H1 (cell line): ENCODE data around the gene THEMIS. TPM values are rescaled to one million over a fixed set of nuclear protein-coding genes. Genes with fewer than 3 reads are reported as not detected.

ENCODE experiments used
- CTCF ChIA-PET: fragments of 300-600 bp; sonication (Branson Sonifier 250); formaldehyde crosslinking; loops from one replicate; lab custom pipeline; 2021; ENCODE audit not compliant: partially characterized antibody; lab: Charles Lee
- POLR2A ChIA-PET: fragments of 300-600 bp; sonication (Branson Sonifier 250); formaldehyde crosslinking; loops from one replicate; lab custom pipeline; 2021; ENCODE audit warnings: inconsistent platforms; ENCODE audit not compliant: partially characterized antibody; lab: Charles Lee
- DNase-seq, 2 experiments: peaks; one replicate each; pipeline versions ENCODE4 v3.0.0 to v3.0.0-alpha.2; 2010 to 2022; ENCODE audit warnings: low spot score in 2 of 2, low read depth in 1 of 2, mixed read lengths in 1 of 2
- FAIRE-seq: peaks from 2 replicates; lab custom pipeline; 2011; peaks lifted over from hg19 to GRCh38; lab: Jason Lieb, UNC
- H2AFZ ChIP-seq: 2 replicates; pipeline ENCODE4 v1.8.1; 2012; ENCODE audit warnings: low read length, inconsistent platforms
- H2AK5ac ChIP-seq: 2 replicates; pipeline ENCODE4 v1.6.1; 2013; ENCODE audit warnings: low read depth, low read length
- H2BK120ac ChIP-seq: replicated peaks from 2 replicates; pipeline ENCODE3; 2013; ENCODE audit warnings: low read depth, low read length, inconsistent platforms
- H2BK12ac ChIP-seq: 2 replicates; pipeline ENCODE4 v1.6.1; 2013; ENCODE audit warnings: low read depth, low read length
- H2BK15ac ChIP-seq: 2 replicates; pipeline ENCODE4 v1.6.1; 2013; ENCODE audit warnings: low read length
- H2BK20ac ChIP-seq: 2 replicates; pipeline ENCODE4 v1.6.1; 2013; ENCODE audit warnings: low read length
- H2BK5ac ChIP-seq: 2 replicates; pipeline ENCODE4 v1.6.1; 2013; ENCODE audit warnings: low read depth, low read length
- H3K14ac ChIP-seq: 2 replicates; pipeline ENCODE4 v1.6.1; 2013; ENCODE audit warnings: inconsistent platforms; ENCODE audit not compliant: insufficient read length
- H3K18ac ChIP-seq: 2 replicates; pipeline ENCODE4 v1.6.1; 2013; ENCODE audit warnings: low read length; ENCODE audit errors: extremely low read depth
- H3K23ac ChIP-seq: 2 replicates; pipeline ENCODE4 v1.6.1; 2013; ENCODE audit warnings: inconsistent platforms; ENCODE audit not compliant: insufficient read length
- H3K23me2 ChIP-seq: 2 replicates; pipeline ENCODE4 v1.6.1; 2013; ENCODE audit warnings: low read depth, low read length
- H3K27ac ChIP-seq: 2 replicates; pipeline ENCODE4 v1.6.1; 2011; ENCODE audit warnings: low read depth, low read length, inconsistent platforms
- H3K27me3 ChIP-seq, 4 experiments: replicated peaks in 1 of 4; 1 replicate in 1 of 4; 2 replicates in 3 of 4; pipeline versions ENCODE4 v1.6.1 to v1.8.1; 2011 to 2013; ENCODE audit warnings: low read length in 3 of 4, mild to moderate bottlenecking in 3 of 4, inconsistent platforms in 2 of 4, mixed read lengths in 2 of 4, moderate library complexity in 1 of 4; ENCODE audit not compliant: control insufficient read depth in 3 of 4, insufficient read depth in 3 of 4; ENCODE audit errors: extremely low read depth in 1 of 4
- H3K36me3 ChIP-seq, 4 experiments: 2 replicates each; pipeline versions ENCODE4 v1.6.1 to v1.8.1; 2011 to 2013; ENCODE audit warnings: mild to moderate bottlenecking in 4 of 4, low read length in 3 of 4, moderate library complexity in 2 of 4, control low read depth in 1 of 4, inconsistent platforms in 1 of 4; ENCODE audit not compliant: insufficient read depth in 4 of 4, control insufficient read depth in 2 of 4
- H3K4ac ChIP-seq: replicated peaks from 2 replicates; pipeline ENCODE3; 2013; ENCODE audit warnings: low read length, low read depth, mixed read lengths, inconsistent platforms; ENCODE audit not compliant: insufficient read length
- H3K4me1 ChIP-seq, 4 experiments: replicated peaks in 1 of 4; 1 replicate in 1 of 4; 2 replicates in 3 of 4; pipeline versions ENCODE4 v1.6.1 to v1.8.1; 2011 to 2013; ENCODE audit warnings: low read length in 3 of 4, inconsistent platforms in 2 of 4, mixed read lengths in 1 of 4; ENCODE audit not compliant: insufficient read depth in 4 of 4, control insufficient read depth in 3 of 4
- H3K4me2 ChIP-seq, 2 experiments: 2 replicates each; pipeline versions ENCODE4 v1.6.1 to v1.8.1; 2011 to 2013; ENCODE audit warnings: low read depth in 2 of 2, low read length in 2 of 2, control low read depth in 1 of 2, inconsistent platforms in 1 of 2, mild to moderate bottlenecking in 1 of 2; ENCODE audit not compliant: insufficient read depth in 1 of 2
- H3K4me3 ChIP-seq, 4 experiments: fragments of 200-600, 300-600 bp in 1 of 4; sonication (generic), shearing (Covaris generic), sonication (Bioruptor Twin) in 1 of 4; 2 replicates each; pipeline versions ENCODE4 v1.5.1 to v1.8.1; 2011 to 2016; ENCODE audit warnings: low read length in 4 of 4, low read depth in 3 of 4, control low read depth in 2 of 4, inconsistent platforms in 2 of 4, mild to moderate bottlenecking in 2 of 4, mixed read lengths in 1 of 4, moderate library complexity in 1 of 4; ENCODE audit not compliant: insufficient read depth in 2 of 4; ENCODE audit errors: extremely low read depth in 1 of 4
- H3K56ac ChIP-seq: replicated peaks from 2 replicates; pipeline ENCODE3; 2013; ENCODE audit warnings: low read depth, mild to moderate bottlenecking, mixed read lengths, low read length, inconsistent platforms; ENCODE audit not compliant: insufficient read length
- H3K79me1 ChIP-seq: 2 replicates; pipeline ENCODE4 v1.6.1; 2013; ENCODE audit warnings: low read depth, low read length, control low read depth
- H3K79me2 ChIP-seq, 2 experiments: 2 replicates each; pipeline versions ENCODE4 v1.6.1 to v1.8.1; 2012 to 2013; ENCODE audit warnings: low read length in 2 of 2, mild to moderate bottlenecking in 2 of 2, inconsistent platforms in 1 of 2; ENCODE audit not compliant: insufficient read depth in 2 of 2, control insufficient read depth in 1 of 2
- H3K9ac ChIP-seq, 4 experiments: replicated peaks in 1 of 4; 1 replicate in 1 of 4; 2 replicates in 3 of 4; pipeline versions ENCODE4 v1.6.1 to v1.8.1; 2011 to 2013; ENCODE audit warnings: low read depth in 3 of 4, low read length in 3 of 4, control low read depth in 2 of 4, mild to moderate bottlenecking in 2 of 4, moderate library complexity in 2 of 4, inconsistent platforms in 1 of 4; ENCODE audit errors: extremely low read depth in 1 of 4
- H3K9me3 ChIP-seq, 2 experiments: 2 replicates each; pipeline versions ENCODE4 v1.6.1 to v1.8.1; 2012 to 2013; ENCODE audit warnings: mild to moderate bottlenecking in 2 of 2, moderate library complexity in 2 of 2, control low read depth in 1 of 2, inconsistent platforms in 1 of 2, low read depth in 1 of 2, low read length in 1 of 2, mixed read lengths in 1 of 2; ENCODE audit not compliant: insufficient read depth in 2 of 2
- H4K20me1 ChIP-seq, 2 experiments: replicated peaks in 1 of 2; 2 replicates each; pipeline versions ENCODE3 to v1.8.1; 2011 to 2013; ENCODE audit warnings: inconsistent platforms in 2 of 2, low read length in 2 of 2, mild to moderate bottlenecking in 1 of 2; ENCODE audit not compliant: insufficient read depth in 2 of 2, control insufficient read depth in 1 of 2
- H4K5ac ChIP-seq: 2 replicates; pipeline ENCODE4 v1.6.1; 2013; ENCODE audit warnings: low read length, low read depth, mixed read lengths, inconsistent platforms; ENCODE audit not compliant: insufficient read length
- H4K8ac ChIP-seq: 2 replicates; pipeline ENCODE4 v1.8.0; 2013; ENCODE audit warnings: mild to moderate bottlenecking, moderate library complexity, low read length, inconsistent platforms; ENCODE audit not compliant: insufficient read depth; ENCODE audit errors: extremely low read depth
- H4K91ac ChIP-seq: replicated peaks from 2 replicates; pipeline ENCODE3; 2013; ENCODE audit warnings: low read length, mixed read lengths, inconsistent platforms; ENCODE audit not compliant: insufficient read length
- ASH2L ChIP-seq: fragments of 200-600, 300-600 bp; sonication (generic); IDR thresholded peaks from one replicate; pipeline ENCODE4 v1.7.1; 2017; ENCODE audit warnings: low read length
- BRCA1 ChIP-seq: IDR thresholded peaks from 2 replicates; pipeline ENCODE4 v1.6.1; 2012; ENCODE audit warnings: low read depth, low read length, improper control_type of control experiment
- CEBPB ChIP-seq: IDR thresholded peaks from 2 replicates; pipeline ENCODE4 v1.6.1; 2012; ENCODE audit warnings: low read depth, low read length
- CTBP2 ChIP-seq: IDR thresholded peaks from 2 replicates; pipeline ENCODE4 v1.7.0; 2011; ENCODE audit warnings: borderline replicate concordance, mild to moderate bottlenecking, moderate library complexity, mixed read lengths, low read length; ENCODE audit not compliant: insufficient read depth, insufficient read length
- GABPA ChIP-seq: IDR thresholded peaks from 2 replicates; pipeline ENCODE4 v1.6.1; 2011; ENCODE audit warnings: mild to moderate bottlenecking, low read length, moderate library complexity, borderline replicate concordance; ENCODE audit not compliant: insufficient read depth
- JUN ChIP-seq: IDR thresholded peaks from 2 replicates; pipeline ENCODE4 v1.6.1; 2011; ENCODE audit warnings: low read depth, mild to moderate bottlenecking, improper control_type of control experiment, low read length
- KDM5A ChIP-seq: fragments of 200-600 bp; IDR thresholded peaks from 2 replicates; pipeline ENCODE4 v1.7.1; 2012; ENCODE audit warnings: mild to moderate bottlenecking, low read length, inconsistent platforms, mixed read lengths
- POLR2AphosphoS5 ChIP-seq: IDR thresholded peaks from 2 replicates; pipeline ENCODE4 v1.6.1; 2011; ENCODE audit warnings: low read depth, low read length
- RAD21 ChIP-seq, 2 experiments: IDR thresholded peaks in 1 of 2; conservative IDR thresholded peaks in 1 of 2; 2 replicates each; pipeline ENCODE4 v1.6.1; 2011; ENCODE audit warnings: low read depth in 2 of 2, low read length in 2 of 2, improper control_type of control experiment in 1 of 2, inconsistent platforms in 1 of 2, mild to moderate bottlenecking in 1 of 2, moderate library complexity in 1 of 2
- RXRA ChIP-seq: IDR thresholded peaks from 2 replicates; pipeline ENCODE4 v1.6.1; 2011; ENCODE audit warnings: low read depth, mild to moderate bottlenecking, low read length, moderate library complexity; ENCODE audit not compliant: insufficient read depth
- SIN3A ChIP-seq, 2 experiments: IDR thresholded peaks in 1 of 2; conservative IDR thresholded peaks in 1 of 2; 2 replicates each; pipeline ENCODE4 v1.6.1; 2011 to 2012; ENCODE audit warnings: low read length in 2 of 2, improper control_type of control experiment in 1 of 2, low read depth in 1 of 2, mild to moderate bottlenecking in 1 of 2
- SP1 ChIP-seq: IDR thresholded peaks from 2 replicates; pipeline ENCODE4 v1.6.1; 2011; ENCODE audit warnings: low read depth, low read length
- WGBS, 2 experiments: shearing (Covaris generic) in 1 of 2; methylation state at CpG; one replicate each; pipeline versions ENCODE4 v1.1.6 to v1.1.7; 2013 to 2015; ENCODE audit warnings: low lambda C conversion rate in 2 of 2, mixed read lengths in 2 of 2, inconsistent platforms in 1 of 2, low coverage in 1 of 2, missing lambda C conversion rate in 1 of 2; ENCODE audit not compliant: insufficient replicate concordance in 2 of 2, insufficient coverage in 1 of 2, insufficient read length in 1 of 2; ENCODE audit errors: extremely low coverage in 1 of 2, missing lambda C conversion rate in 1 of 2; 5-methylcytosine and 5-hydroxymethylcytosine counted together
- polyA plus RNA-seq, 7 experiments: library from polyadenylated mRNA; depleted of rRNA in 3 of 7; stranded (reverse) in 5 of 7; unstranded in 2 of 7; fragments of >200 nt in 5 of 7; fragments of 200-250 nt in 2 of 7; gene quantifications; 1 replicate in 5 of 7; 2 replicates in 1 of 7; 4 replicates in 1 of 7; pipeline versions ENCODE4 v1.2.1 to v1.2.3, GENCODE V29; 2011 to 2013; ENCODE audit warnings: missing spikeins in 2 of 7, mixed read lengths in 2 of 7
- total RNA-seq: library from RNA; stranded (reverse); fragmentation: NEBNext Ultra II Directional; extraction: Animal tissue kit (Norgen Biotek cat#: 25700); gene quantifications from 2 replicates; pipeline ENCODE4 v1.2.1, GENCODE V29; 2021
- TF ChIP-seq, protein P1 (sequence below): IDR thresholded peaks from 2 replicates; pipeline ENCODE4 v1.6.1; 2012; ENCODE audit warnings: inconsistent platforms
- TF ChIP-seq, protein P2 (sequence below): IDR thresholded peaks from 2 replicates; pipeline ENCODE4 v1.6.1; 2012; ENCODE audit warnings: inconsistent platforms

The THEMIS gene
- total and polyA plus RNA-seq, 2 of the 8 experiments (the other 6 are each of a cell fraction or from before 2014, with no cell fraction given) = not detected

DNA sequence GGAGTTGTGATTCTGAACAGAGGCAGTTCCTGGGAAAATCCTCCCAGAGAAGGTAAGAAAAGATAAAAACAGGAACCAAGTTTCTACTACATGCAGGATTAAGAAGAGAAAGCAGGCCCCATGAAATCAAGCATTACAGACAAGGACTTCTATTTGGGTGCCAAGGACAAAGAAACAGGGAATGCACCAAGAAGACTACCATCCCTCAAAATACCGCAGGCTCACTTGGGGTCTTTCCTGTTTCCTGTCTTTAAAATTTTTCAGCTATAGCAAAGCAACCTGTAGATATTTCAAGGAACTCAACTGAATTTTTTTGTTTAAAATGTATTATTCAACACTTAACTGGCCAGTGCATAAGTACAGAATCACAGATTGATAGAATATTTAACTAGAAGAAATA lies 107.5 kb downstream of the THEMIS start:
- no peaks in the 10 kb centered on the region for H3K27me3 ChIP-seq
- no peak overlapping the region for H2BK15ac ChIP-seq
- H3K23me2 ChIP-seq = no peaks in the 10 kb centered on the region
- ChIA-PET CTCF (interaction anchor here (1.7 kb wide), 1 partner anchor 8 kb away, joined by 4 read pairs; no protein-coding TSS in a partner anchor), POLR2A (no interaction called here)
- no peak overlapping the region for H4K91ac ChIP-seq
- H2BK20ac ChIP-seq = no peak overlapping the region
- no peak overlapping the region for H4K5ac ChIP-seq
- no peak overlapping the region for H3K18ac ChIP-seq
- H2BK12ac ChIP-seq = no peak overlapping the region
- no peak overlapping the region for H3K9ac ChIP-seq
- H4K8ac ChIP-seq = no peak overlapping the region
- FAIRE-seq (no peak), DNase-seq (no peak)
- no peaks in the 10 kb centered on the region; a peak in 1 of 4 replicates for H3K9me3 ChIP-seq
- no peaks in the 10 kb centered on the region for H4K20me1 ChIP-seq
- H3K4ac ChIP-seq = no peak overlapping the region
- no peaks in the 10 kb centered on the region for H3K79me1 ChIP-seq
- no peaks in the 10 kb centered on the region; a peak in 1 of 7 replicates for H3K4me1 ChIP-seq
- no peak overlapping the region for H3K4me2 ChIP-seq
- no peak overlapping the region for H2BK5ac ChIP-seq
- H2BK120ac ChIP-seq = no peak overlapping the region
- no peak overlapping the region for H3K56ac ChIP-seq
- H3K79me2 ChIP-seq = no peaks in the 10 kb centered on the region
- WGBS, 2 experiments = 100% methylated on average over 1 of the region's 1 CpG; no CpG with 5 or more reads in 1 of the 2 experiments
- H3K27ac ChIP-seq = no peak overlapping the region
- no peak overlapping the region for H2AK5ac ChIP-seq
- no peak overlapping the region for H3K14ac ChIP-seq
- no peak overlapping the region for H2AFZ ChIP-seq
- no peaks in the 10 kb centered on the region for H3K36me3 ChIP-seq
- H3K23ac ChIP-seq = no peak overlapping the region
- H3K4me3 ChIP-seq = no peak overlapping the region
- TF ChIP-seq CTBP2 = no peak
- TF ChIP-seq, protein P1, sequence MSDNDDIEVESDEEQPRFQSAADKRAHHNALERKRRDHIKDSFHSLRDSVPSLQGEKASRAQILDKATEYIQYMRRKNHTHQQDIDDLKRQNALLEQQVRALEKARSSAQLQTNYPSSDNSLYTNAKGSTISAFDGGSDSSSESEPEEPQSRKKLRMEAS = no peak
- no peak for TF ChIP-seq KDM5A
- TF ChIP-seq, protein P2, sequence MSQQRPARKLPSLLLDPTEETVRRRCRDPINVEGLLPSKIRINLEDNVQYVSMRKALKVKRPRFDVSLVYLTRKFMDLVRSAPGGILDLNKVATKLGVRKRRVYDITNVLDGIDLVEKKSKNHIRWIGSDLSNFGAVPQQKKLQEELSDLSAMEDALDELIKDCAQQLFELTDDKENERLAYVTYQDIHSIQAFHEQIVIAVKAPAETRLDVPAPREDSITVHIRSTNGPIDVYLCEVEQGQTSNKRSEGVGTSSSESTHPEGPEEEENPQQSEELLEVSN = no peak
- no peak for TF ChIP-seq BRCA1
- no peak for TF ChIP-seq GABPA
- no peak for TF ChIP-seq ASH2L
- no peak for TF ChIP-seq RXRA
- no peak for TF ChIP-seq SP1
- TF ChIP-seq SIN3A (conservative IDR thresholded peaks at IDR 0.05 in 1 of 2, IDR thresholded peaks at IDR 0.05 in 1 of 2; ENCODE audit: low read depth in 1 of 2, low read length in 2 of 2) = no peak
- TF ChIP-seq CEBPB = no peak
- no peak for TF ChIP-seq RAD21 (IDR thresholded peaks at IDR 0.05 in 1 of 2, conservative IDR thresholded peaks at IDR 0.05 in 1 of 2; ENCODE audit: low read depth in 2 of 2, low read length in 2 of 2)
- TF ChIP-seq POLR2AphosphoS5 = no peak
- TF ChIP-seq JUN = no peak
